ENCODE data around the gene SCGB3A2. TPM values are rescaled to one million over a fixed set of nuclear protein-coding genes. Genes with fewer than 3 reads are reported as not detected.

Gene SCGB3A2
- total RNA-seq, 1 experiment from 2014 or later = 0.39 TPM

DNA sequence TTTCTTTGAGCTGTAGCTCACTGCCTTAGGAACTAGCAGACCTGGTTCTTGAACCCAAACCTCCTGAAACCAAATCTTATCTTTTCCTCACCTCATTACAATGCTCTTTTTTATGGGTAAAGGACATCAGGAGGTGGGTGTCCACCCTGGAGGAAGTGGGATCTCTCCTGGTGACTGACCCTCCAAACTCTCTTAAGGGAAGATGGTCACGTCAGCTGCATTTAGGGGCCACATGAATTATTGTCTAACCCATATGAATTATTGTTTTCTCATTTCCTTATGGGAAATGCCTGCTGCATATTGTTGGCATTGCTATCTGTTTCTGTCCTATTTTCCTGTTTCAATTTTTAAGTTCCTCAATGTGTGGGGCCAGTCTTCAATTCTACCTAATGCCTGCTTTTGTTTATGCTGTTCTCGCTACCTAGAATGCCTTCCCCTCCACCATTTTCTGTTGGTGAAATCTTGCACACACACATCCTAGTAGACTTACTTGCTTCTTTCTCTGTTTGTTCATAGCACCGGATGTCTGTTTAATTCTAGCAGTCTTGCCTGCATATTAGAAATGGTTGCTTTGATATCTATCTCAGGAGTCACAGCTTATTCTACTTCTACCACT lies 25.0 kb upstream of the SCGB3A2 start:
- no peaks in the 10 kb centered on the region; the same call in 1 of the 2 replicates for H3K27me3 ChIP-seq (ENCODE audit: control insufficient read depth, insufficient read depth, low read length)
- no TSS peak for BruUV-seq (replicated peaks)
- no peaks in the 10 kb centered on the region for H3K36me3 ChIP-seq (ENCODE audit: control insufficient read depth, insufficient read depth, low read length)
- intact Hi-C loops (cut with micrococcal nuclease; ENCODE audit: unreplicated experiment) (no loop called here), in situ Hi-C loops (cut with HindIII; ENCODE audit: low pct_unique_long_range_greater_than_20kb, low sequenced_read_pairs) (no loop called here)
- H3K4me3 ChIP-seq (ENCODE audit: low read depth in 2 of 2, low read length in 2 of 2) = no peak overlapping the region
- CTCF ChIA-PET = no interaction called here
- DNase-seq (ENCODE audit: low read depth, low spot score) (no peak), ATAC-seq (no peak)
- no peaks in the 10 kb centered on the region for H3K4me1 ChIP-seq (ENCODE audit: control insufficient read depth, insufficient read depth, low read length)
- TF ChIP-seq SIN3A (IDR thresholded peaks at IDR 0.05; ENCODE audit: borderline replicate concordance, insufficient read depth, low read depth, low read length) (no peak), TCF7L2 (IDR thresholded peaks at IDR 0.05; ENCODE audit: low read depth, low read length) (no peak), POLR2AphosphoS5 (IDR thresholded peaks at IDR 0.05; ENCODE audit: low read depth, low read length) (no peak)
- TF ChIP-seq, protein P1, sequence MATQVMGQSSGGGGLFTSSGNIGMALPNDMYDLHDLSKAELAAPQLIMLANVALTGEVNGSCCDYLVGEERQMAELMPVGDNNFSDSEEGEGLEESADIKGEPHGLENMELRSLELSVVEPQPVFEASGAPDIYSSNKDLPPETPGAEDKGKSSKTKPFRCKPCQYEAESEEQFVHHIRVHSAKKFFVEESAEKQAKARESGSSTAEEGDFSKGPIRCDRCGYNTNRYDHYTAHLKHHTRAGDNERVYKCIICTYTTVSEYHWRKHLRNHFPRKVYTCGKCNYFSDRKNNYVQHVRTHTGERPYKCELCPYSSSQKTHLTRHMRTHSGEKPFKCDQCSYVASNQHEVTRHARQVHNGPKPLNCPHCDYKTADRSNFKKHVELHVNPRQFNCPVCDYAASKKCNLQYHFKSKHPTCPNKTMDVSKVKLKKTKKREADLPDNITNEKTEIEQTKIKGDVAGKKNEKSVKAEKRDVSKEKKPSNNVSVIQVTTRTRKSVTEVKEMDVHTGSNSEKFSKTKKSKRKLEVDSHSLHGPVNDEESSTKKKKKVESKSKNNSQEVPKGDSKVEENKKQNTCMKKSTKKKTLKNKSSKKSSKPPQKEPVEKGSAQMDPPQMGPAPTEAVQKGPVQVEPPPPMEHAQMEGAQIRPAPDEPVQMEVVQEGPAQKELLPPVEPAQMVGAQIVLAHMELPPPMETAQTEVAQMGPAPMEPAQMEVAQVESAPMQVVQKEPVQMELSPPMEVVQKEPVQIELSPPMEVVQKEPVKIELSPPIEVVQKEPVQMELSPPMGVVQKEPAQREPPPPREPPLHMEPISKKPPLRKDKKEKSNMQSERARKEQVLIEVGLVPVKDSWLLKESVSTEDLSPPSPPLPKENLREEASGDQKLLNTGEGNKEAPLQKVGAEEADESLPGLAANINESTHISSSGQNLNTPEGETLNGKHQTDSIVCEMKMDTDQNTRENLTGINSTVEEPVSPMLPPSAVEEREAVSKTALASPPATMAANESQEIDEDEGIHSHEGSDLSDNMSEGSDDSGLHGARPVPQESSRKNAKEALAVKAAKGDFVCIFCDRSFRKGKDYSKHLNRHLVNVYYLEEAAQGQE (IDR thresholded peaks at IDR 0.05; ENCODE audit: insufficient read depth in 1 of 2, low read depth in 2 of 2, low read length in 1 of 2) = no peak
- TF ChIP-seq, protein P2, sequence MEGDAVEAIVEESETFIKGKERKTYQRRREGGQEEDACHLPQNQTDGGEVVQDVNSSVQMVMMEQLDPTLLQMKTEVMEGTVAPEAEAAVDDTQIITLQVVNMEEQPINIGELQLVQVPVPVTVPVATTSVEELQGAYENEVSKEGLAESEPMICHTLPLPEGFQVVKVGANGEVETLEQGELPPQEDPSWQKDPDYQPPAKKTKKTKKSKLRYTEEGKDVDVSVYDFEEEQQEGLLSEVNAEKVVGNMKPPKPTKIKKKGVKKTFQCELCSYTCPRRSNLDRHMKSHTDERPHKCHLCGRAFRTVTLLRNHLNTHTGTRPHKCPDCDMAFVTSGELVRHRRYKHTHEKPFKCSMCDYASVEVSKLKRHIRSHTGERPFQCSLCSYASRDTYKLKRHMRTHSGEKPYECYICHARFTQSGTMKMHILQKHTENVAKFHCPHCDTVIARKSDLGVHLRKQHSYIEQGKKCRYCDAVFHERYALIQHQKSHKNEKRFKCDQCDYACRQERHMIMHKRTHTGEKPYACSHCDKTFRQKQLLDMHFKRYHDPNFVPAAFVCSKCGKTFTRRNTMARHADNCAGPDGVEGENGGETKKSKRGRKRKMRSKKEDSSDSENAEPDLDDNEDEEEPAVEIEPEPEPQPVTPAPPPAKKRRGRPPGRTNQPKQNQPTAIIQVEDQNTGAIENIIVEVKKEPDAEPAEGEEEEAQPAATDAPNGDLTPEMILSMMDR (IDR thresholded peaks at IDR 0.05) = no peak
- H3K9me3 ChIP-seq (ENCODE audit: control insufficient read depth, insufficient read depth, low read depth, low read length) = no peaks in the 10 kb centered on the region
- POLR2A ChIA-PET = no interaction called here
- no peak overlapping the region for H3K27ac ChIP-seq (ENCODE audit: low read length)

DNA sequence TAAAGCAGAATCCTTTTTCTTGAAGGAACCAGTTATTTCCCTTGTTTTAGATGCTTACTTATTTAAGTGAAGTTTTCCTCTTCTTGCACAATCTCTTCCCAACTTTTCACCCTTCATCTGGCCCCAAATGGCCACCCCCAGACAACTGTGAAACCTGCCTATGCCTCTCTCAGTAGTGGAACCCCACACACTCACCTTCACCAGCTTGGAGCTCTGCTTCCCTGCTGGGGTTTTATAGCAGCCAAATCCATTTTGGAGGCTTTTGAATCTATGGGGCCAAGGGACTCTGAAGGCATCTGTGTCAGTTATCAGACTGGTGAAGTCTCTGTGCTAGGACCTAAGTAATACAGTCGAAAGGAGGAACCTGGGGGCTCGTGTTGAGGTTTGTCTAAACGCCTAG lies 24.2 kb upstream of the SCGB3A2 start:
- intact Hi-C loops (cut with micrococcal nuclease; ENCODE audit: unreplicated experiment) = no loop called here

More for the DNA sequence above, 24.2 kb upstream of the SCGB3A2 start:
- in situ Hi-C loops (cut with HindIII; ENCODE audit: low pct_unique_long_range_greater_than_20kb, low sequenced_read_pairs) = no loop called here
- BruUV-seq (replicated peaks) = no TSS peak
- DNase-seq (ENCODE audit: low read depth, low spot score) (no peak), ATAC-seq (no peak)
- Histone ChIP-seq H3K4me1 (ENCODE audit: control insufficient read depth, insufficient read depth, low read length) (no peaks in the 10 kb centered on the region), H3K27ac (ENCODE audit: low read length) (no peak overlapping the region), H3K9me3 (ENCODE audit: control insufficient read depth, insufficient read depth, low read depth, low read length) (no peaks in the 10 kb centered on the region), H3K27me3 (ENCODE audit: control insufficient read depth, insufficient read depth, low read length) (no peaks in the 10 kb centered on the region), H3K36me3 (ENCODE audit: control insufficient read depth, insufficient read depth, low read length) (no peaks in the 10 kb centered on the region), H3K4me3 (ENCODE audit: low read depth in 2 of 2, low read length in 2 of 2) (no peak overlapping the region)
- POLR2A ChIA-PET = no interaction called here
- CTCF ChIA-PET = no interaction called here
- TF ChIP-seq, protein P2 (IDR thresholded peaks at IDR 0.05) = no peak
- TF ChIP-seq POLR2AphosphoS5 (IDR thresholded peaks at IDR 0.05; ENCODE audit: low read depth, low read length) (no peak), SIN3A (IDR thresholded peaks at IDR 0.05; ENCODE audit: borderline replicate concordance, insufficient read depth, low read depth, low read length) (no peak), TCF7L2 (IDR thresholded peaks at IDR 0.05; ENCODE audit: low read depth, low read length) (no peak)
- TF ChIP-seq, protein P1 (IDR thresholded peaks at IDR 0.05; ENCODE audit: insufficient read depth in 1 of 2, low read depth in 2 of 2, low read length in 1 of 2) = no peak
